HepG2 (cell line): ENCODE results near the gene FAM81A.

Source experiments
- FOXA1 ChIP-seq, 2 experiments: fragments of 450-650 bp in 1 of 2; sonication (generic) in 1 of 2; formaldehyde crosslinking in 1 of 2; IDR thresholded peaks; 2 replicates each; pipeline versions ENCODE4 v1.4.0 to v1.6.1; 2016 to 2020; ENCODE audit warnings: missing genetic modification reagents in 1 of 2
- FOXK1 ChIP-seq: sonication (generic); formaldehyde crosslinking; IDR thresholded peaks from 2 replicates; pipeline ENCODE4 v1.4.0; 2020; ENCODE audit warnings: low read depth, missing genetic modification reagents, borderline replicate concordance
- KDM1A ChIP-seq: IDR thresholded peaks from 2 replicates; pipeline ENCODE4 v1.6.1; 2016; ENCODE audit warnings: missing compliant biosample characterization
- LBX2 ChIP-seq: sonication (generic); formaldehyde crosslinking; IDR thresholded peaks from 2 replicates; pipeline ENCODE4 v1.5.0; 2020; ENCODE audit warnings: missing genetic modification reagents, mild to moderate bottlenecking, borderline replicate concordance
- MAX ChIP-seq: IDR thresholded peaks from 2 replicates; pipeline ENCODE4 v1.6.1; 2012; ENCODE audit warnings: inconsistent platforms
- MYC ChIP-seq: sonication (generic); formaldehyde crosslinking; IDR thresholded peaks from 2 replicates; pipeline ENCODE4 v1.9.0; 2021; ENCODE audit warnings: missing genetic modification reagents, borderline replicate concordance
- SATB2 ChIP-seq: sonication (generic); formaldehyde crosslinking; IDR thresholded peaks from 2 replicates; pipeline ENCODE4 v1.5.0; 2020; ENCODE audit warnings: missing genetic modification reagents
- SNRNP70 ChIP-seq: fragments of 200-400 bp; formaldehyde crosslinking; IDR thresholded peaks from 2 replicates; pipeline ENCODE4 v1.6.1; 2017; ENCODE audit warnings: mild to moderate bottlenecking, low read depth, low read length, moderate library complexity
- U2AF1 ChIP-seq: fragments of 200-400 bp; formaldehyde crosslinking; optimal IDR thresholded peaks from 2 replicates; pipeline ENCODE3; 2017; ENCODE audit warnings: mild to moderate bottlenecking, low read depth, low read length
- ZNF224 ChIP-seq: sonication (generic); formaldehyde crosslinking; IDR thresholded peaks from 2 replicates; pipeline ENCODE4 v1.5.0; 2020; ENCODE audit warnings: mild to moderate bottlenecking, missing genetic modification reagents
- ZNF253 ChIP-seq: sonication (generic); formaldehyde crosslinking; IDR thresholded peaks from 2 replicates; pipeline ENCODE4 v1.8.0; 2022; ENCODE audit warnings: mild to moderate bottlenecking, missing genetic modification reagents, borderline replicate concordance
- ZNF431 ChIP-seq: sonication (generic); formaldehyde crosslinking; IDR thresholded peaks from 2 replicates; pipeline ENCODE4 v1.9.0; 2022; ENCODE audit warnings: missing genetic modification reagents, low read depth, mild to moderate bottlenecking, borderline replicate concordance
- ZNF550 ChIP-seq: sonication (generic); formaldehyde crosslinking; IDR thresholded peaks from 2 replicates; pipeline ENCODE4 v1.4.0; 2020; ENCODE audit warnings: mild to moderate bottlenecking, missing genetic modification reagents, borderline replicate concordance
- TF ChIP-seq, protein P1 (sequence below): sonication (generic); formaldehyde crosslinking; IDR thresholded peaks from 2 replicates; pipeline ENCODE4 v1.5.0; 2020; ENCODE audit warnings: mild to moderate bottlenecking, missing genetic modification reagents, borderline replicate concordance

DNA sequence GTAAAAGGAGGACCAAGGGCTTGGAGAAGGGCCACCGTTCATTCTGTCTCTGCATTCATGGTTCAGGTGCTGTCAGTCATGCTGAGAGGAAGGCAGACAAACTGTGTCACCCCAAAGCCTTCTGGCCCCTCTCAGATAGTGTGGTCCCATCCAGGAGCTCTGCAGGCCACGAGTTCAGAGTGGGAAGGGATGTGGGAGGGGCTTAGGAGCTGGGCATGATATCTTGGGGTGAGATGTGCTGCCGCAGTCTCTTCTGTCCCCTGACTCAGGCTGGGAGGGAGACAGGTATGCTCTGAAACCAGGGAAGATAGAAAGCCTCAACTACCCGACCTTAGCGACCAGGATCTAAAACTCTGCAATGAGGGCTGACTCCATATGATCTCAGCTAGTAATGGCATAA lies 45.7 kb upstream of the FAM81A start:
- TF ChIP-seq FOXK1 (CRISPR knock-in tag), result no peak
- TF ChIP-seq U2AF1, result no peak
- no peak for TF ChIP-seq MYC (CRISPR knock-in tag)
- no peak for TF ChIP-seq SATB2
- TF ChIP-seq MAX, result no peak
- TF ChIP-seq, protein P1, sequence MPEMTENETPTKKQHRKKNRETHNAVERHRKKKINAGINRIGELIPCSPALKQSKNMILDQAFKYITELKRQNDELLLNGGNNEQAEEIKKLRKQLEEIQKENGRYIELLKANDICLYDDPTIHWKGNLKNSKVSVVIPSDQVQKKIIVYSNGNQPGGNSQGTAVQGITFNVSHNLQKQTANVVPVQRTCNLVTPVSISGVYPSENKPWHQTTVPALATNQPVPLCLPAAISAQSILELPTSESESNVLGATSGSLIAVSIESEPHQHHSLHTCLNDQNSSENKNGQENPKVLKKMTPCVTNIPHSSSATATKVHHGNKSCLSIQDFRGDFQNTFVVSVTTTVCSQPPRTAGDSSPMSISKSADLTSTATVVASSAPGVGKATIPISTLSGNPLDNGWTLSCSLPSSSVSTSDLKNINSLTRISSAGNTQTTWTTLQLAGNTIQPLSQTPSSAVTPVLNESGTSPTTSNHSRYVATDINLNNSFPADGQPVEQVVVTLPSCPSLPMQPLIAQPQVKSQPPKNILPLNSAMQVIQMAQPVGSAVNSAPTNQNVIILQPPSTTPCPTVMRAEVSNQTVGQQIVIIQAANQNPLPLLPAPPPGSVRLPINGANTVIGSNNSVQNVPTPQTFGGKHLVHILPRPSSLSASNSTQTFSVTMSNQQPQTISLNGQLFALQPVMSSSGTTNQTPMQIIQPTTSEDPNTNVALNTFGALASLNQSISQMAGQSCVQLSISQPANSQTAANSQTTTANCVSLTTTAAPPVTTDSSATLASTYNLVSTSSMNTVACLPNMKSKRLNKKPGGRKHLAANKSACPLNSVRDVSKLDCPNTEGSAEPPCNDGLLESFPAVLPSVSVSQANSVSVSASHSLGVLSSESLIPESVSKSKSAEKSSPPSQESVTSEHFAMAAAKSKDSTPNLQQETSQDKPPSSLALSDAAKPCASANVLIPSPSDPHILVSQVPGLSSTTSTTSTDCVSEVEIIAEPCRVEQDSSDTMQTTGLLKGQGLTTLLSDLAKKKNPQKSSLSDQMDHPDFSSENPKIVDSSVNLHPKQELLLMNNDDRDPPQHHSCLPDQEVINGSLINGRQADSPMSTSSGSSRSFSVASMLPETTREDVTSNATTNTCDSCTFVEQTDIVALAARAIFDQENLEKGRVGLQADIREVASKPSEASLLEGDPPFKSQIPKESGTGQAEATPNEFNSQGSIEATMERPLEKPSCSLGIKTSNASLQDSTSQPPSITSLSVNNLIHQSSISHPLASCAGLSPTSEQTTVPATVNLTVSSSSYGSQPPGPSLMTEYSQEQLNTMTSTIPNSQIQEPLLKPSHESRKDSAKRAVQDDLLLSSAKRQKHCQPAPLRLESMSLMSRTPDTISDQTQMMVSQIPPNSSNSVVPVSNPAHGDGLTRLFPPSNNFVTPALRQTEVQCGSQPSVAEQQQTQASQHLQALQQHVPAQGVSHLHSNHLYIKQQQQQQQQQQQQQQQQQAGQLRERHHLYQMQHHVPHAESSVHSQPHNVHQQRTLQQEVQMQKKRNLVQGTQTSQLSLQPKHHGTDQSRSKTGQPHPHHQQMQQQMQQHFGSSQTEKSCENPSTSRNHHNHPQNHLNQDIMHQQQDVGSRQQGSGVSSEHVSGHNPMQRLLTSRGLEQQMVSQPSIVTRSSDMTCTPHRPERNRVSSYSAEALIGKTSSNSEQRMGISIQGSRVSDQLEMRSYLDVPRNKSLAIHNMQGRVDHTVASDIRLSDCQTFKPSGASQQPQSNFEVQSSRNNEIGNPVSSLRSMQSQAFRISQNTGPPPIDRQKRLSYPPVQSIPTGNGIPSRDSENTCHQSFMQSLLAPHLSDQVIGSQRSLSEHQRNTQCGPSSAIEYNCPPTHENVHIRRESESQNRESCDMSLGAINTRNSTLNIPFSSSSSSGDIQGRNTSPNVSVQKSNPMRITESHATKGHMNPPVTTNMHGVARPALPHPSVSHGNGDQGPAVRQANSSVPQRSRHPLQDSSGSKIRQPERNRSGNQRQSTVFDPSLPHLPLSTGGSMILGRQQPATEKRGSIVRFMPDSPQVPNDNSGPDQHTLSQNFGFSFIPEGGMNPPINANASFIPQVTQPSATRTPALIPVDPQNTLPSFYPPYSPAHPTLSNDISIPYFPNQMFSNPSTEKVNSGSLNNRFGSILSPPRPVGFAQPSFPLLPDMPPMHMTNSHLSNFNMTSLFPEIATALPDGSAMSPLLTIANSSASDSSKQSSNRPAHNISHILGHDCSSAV (CRISPR knock-in tag), result no peak
- TF ChIP-seq SNRNP70, result no peak
- no peak for TF ChIP-seq ZNF253
- no peak for TF ChIP-seq FOXA1 (IDR thresholded peaks at IDR 0.05)
- TF ChIP-seq FOXA1 (CRISPR knock-in tag; IDR thresholded peaks at IDR 0.05), result no peak
- no peak for TF ChIP-seq ZNF224
- TF ChIP-seq ZNF550 (CRISPR knock-in tag), result no peak
- TF ChIP-seq LBX2, result no peak
- no peak for TF ChIP-seq ZNF431 (CRISPR knock-in tag)
- TF ChIP-seq KDM1A (CRISPR knock-in tag), result no peak
